B cell (primary cell): ENCODE measurements around the gene TGDS. TPM values are rescaled to one million over a fixed set of nuclear protein-coding genes. Genes with fewer than 3 reads are reported as not detected.

Experiments used
- ATAC-seq: fragments of 200-7000 bp; cut with Tn5 transposase; one replicate; pipeline ENCODE4 v1.10.0; 2021; ENCODE audit warnings: low read depth, mild to moderate bottlenecking, moderate number of reproducible peaks, moderate library complexity
- CTCF ChIA-PET: fragments of 350-600 bp; sonication (Branson Sonifier 250); formaldehyde crosslinking; loops from one replicate; lab custom pipeline; 2021; ENCODE audit warnings: antibody characterized with exemption, inconsistent platforms; lab: Charles Lee
- POLR2A ChIA-PET: fragments of 350-600 bp; sonication (Branson Sonifier 250); formaldehyde crosslinking; loops from one replicate; lab custom pipeline; 2021; ENCODE audit warnings: antibody characterized with exemption; lab: Charles Lee
- DNase-seq: peaks from one replicate; pipeline ENCODE4 v3.0.0; 2013
- H2AFZ ChIP-seq: 2 replicates; pipeline ENCODE4 v1.6.1; 2012; ENCODE audit warnings: mild to moderate bottlenecking, low read depth, low read length; ENCODE audit not compliant: insufficient read depth, poor library complexity, severe bottlenecking
- H3K27ac ChIP-seq, 2 donors: 1 replicate in 1 of 2; 2 replicates in 1 of 2; pipeline ENCODE4 v1.5.1; 2012 to 2013; ENCODE audit warnings: low read length in 2 of 2, mild to moderate bottlenecking in 2 of 2, moderate library complexity in 1 of 2
- H3K27me3 ChIP-seq, 4 experiments: fragments of 200-600 bp in 1 of 4; sonication (generic) in 1 of 4; replicated peaks in 1 of 4; 1 replicate in 2 of 4; 2 replicates in 2 of 4; pipeline versions ENCODE4 v1.6.1 to v1.7.0; 2013 to 2016; ENCODE audit warnings: low read length in 3 of 4, mild to moderate bottlenecking in 2 of 4, mixed read lengths in 1 of 4, moderate library complexity in 1 of 4; ENCODE audit not compliant: insufficient read depth in 4 of 4, control insufficient read depth in 3 of 4; ENCODE audit errors: control extremely low read depth in 1 of 4
- H3K36me3 ChIP-seq, 2 experiments: replicated peaks in 1 of 2; 1 replicate in 1 of 2; 2 replicates in 1 of 2; pipeline versions ENCODE4 v1.6.1 to v1.7.1; 2013; ENCODE audit warnings: low read length in 1 of 2; ENCODE audit not compliant: insufficient read depth in 2 of 2, control insufficient read depth in 1 of 2; ENCODE audit errors: control extremely low read depth in 1 of 2, extremely low read depth in 1 of 2
- H3K4me1 ChIP-seq, 2 donors: fragments of 200-600 bp in 1 of 2; sonication (generic) in 1 of 2; 1 replicate in 1 of 2; 2 replicates in 1 of 2; pipeline versions ENCODE4 v1.5.1 to v1.6.1; 2013 to 2017; ENCODE audit warnings: low read length in 2 of 2; ENCODE audit not compliant: control insufficient read depth in 2 of 2, insufficient read depth in 2 of 2
- H3K4me2 ChIP-seq: replicated peaks from 2 replicates; pipeline ENCODE3; 2012; ENCODE audit warnings: mild to moderate bottlenecking, low read depth, low read length; ENCODE audit not compliant: poor library complexity, severe bottlenecking
- H3K4me3 ChIP-seq, 5 experiments: fragments of 200-600 bp in 1 of 5; sonication (generic) in 1 of 5; 1 replicate in 3 of 5; 2 replicates in 2 of 5; pipeline versions ENCODE4 v1.5.1 to v1.7.0; 2011 to 2016; ENCODE audit warnings: low read length in 4 of 5, mild to moderate bottlenecking in 4 of 5, low read depth in 2 of 5, control low read depth in 1 of 5, moderate library complexity in 1 of 5; ENCODE audit not compliant: insufficient read depth in 1 of 5; ENCODE audit errors: control extremely low read depth in 1 of 5, extremely low read depth in 1 of 5
- H3K79me2 ChIP-seq: fragments of 200-600 bp; sonication (generic); one replicate; pipeline ENCODE4 v1.6.0; 2016; ENCODE audit warnings: low read length; ENCODE audit not compliant: control insufficient read depth, insufficient read depth
- H3K9ac ChIP-seq: fragments of 200-600 bp; sonication (generic); 2 replicates; pipeline ENCODE4 v1.6.1; 2017; ENCODE audit warnings: mild to moderate bottlenecking, low read length, moderate library complexity
- H3K9me3 ChIP-seq, 3 donors: one replicate each; pipeline versions ENCODE4 v1.6.1 to v1.7.1; 2013; ENCODE audit warnings: low read length in 2 of 3; ENCODE audit not compliant: control insufficient read depth in 2 of 3, insufficient read depth in 1 of 3; ENCODE audit errors: control extremely low read depth in 1 of 3
- H4K20me1 ChIP-seq: 2 replicates; pipeline ENCODE4 v1.6.0; 2012; ENCODE audit warnings: mild to moderate bottlenecking, low read length; ENCODE audit not compliant: insufficient read depth, control insufficient read depth, poor library complexity, severe bottlenecking
- H3K27ac Mint-ChIP-seq: one replicate; pipeline ENCODE4 v1.8.0; 2021; ENCODE audit warnings: mixed read lengths
- H3K27me3 Mint-ChIP-seq: one replicate; pipeline ENCODE4 v1.8.0; 2021; ENCODE audit warnings: mixed read lengths
- H3K4me1 Mint-ChIP-seq: one replicate; pipeline ENCODE4 v1.8.0; 2021; ENCODE audit warnings: mixed read lengths
- H3K4me3 Mint-ChIP-seq: one replicate; pipeline ENCODE4 v1.8.0; 2021; ENCODE audit warnings: mixed read lengths
- H3K9me3 Mint-ChIP-seq: one replicate; pipeline ENCODE4 v1.8.0; 2022; ENCODE audit warnings: mixed read lengths; ENCODE audit not compliant: insufficient read depth
- CTCF ChIP-seq: fragments of 200-600 bp; IDR thresholded peaks from one replicate; pipeline ENCODE4 v1.8.0; 2022; ENCODE audit warnings: antibody characterized with exemption, mild to moderate bottlenecking
- EZH2 ChIP-seq: IDR thresholded peaks from 2 replicates; pipeline ENCODE4 v1.6.1; 2012; ENCODE audit warnings: borderline replicate concordance, low read depth, mild to moderate bottlenecking, moderate library complexity, low read length; ENCODE audit not compliant: insufficient read depth, poor library complexity, severe bottlenecking
- WGBS: methylation state at CpG from one replicate; pipeline ENCODE4 v1.1.5; 2013; ENCODE audit warnings: missing lambda C conversion rate; ENCODE audit not compliant: insufficient coverage; 5-methylcytosine and 5-hydroxymethylcytosine counted together
- intact Hi-C: fragments of 100-400 bp; cut with micrococcal nuclease; formaldehyde crosslinking; loops from one replicate; pipeline ENCODE4 v1.10.0; 2022
- polyA plus RNA-seq: library from polyadenylated mRNA; depleted of rRNA; stranded (reverse); fragments of >200 nt; gene quantifications from 2 replicates; pipeline ENCODE4 v1.2.3, GENCODE V29; 2012
- total RNA-seq, 2 donors: library from RNA; stranded (reverse); fragments of 120-200 nt in 1 of 2; gene quantifications; 1 replicate in 1 of 2; 2 replicates in 1 of 2; pipeline versions ENCODE4 v1.2.3 to v1.2.4, GENCODE V29; 2013 to 2022

The TGDS gene
- total and polyA plus RNA-seq, 2 donors (not counting 1 experiment from before 2014, with no cell fraction given), result 11.7 to 14.7 TPM

DNA sequence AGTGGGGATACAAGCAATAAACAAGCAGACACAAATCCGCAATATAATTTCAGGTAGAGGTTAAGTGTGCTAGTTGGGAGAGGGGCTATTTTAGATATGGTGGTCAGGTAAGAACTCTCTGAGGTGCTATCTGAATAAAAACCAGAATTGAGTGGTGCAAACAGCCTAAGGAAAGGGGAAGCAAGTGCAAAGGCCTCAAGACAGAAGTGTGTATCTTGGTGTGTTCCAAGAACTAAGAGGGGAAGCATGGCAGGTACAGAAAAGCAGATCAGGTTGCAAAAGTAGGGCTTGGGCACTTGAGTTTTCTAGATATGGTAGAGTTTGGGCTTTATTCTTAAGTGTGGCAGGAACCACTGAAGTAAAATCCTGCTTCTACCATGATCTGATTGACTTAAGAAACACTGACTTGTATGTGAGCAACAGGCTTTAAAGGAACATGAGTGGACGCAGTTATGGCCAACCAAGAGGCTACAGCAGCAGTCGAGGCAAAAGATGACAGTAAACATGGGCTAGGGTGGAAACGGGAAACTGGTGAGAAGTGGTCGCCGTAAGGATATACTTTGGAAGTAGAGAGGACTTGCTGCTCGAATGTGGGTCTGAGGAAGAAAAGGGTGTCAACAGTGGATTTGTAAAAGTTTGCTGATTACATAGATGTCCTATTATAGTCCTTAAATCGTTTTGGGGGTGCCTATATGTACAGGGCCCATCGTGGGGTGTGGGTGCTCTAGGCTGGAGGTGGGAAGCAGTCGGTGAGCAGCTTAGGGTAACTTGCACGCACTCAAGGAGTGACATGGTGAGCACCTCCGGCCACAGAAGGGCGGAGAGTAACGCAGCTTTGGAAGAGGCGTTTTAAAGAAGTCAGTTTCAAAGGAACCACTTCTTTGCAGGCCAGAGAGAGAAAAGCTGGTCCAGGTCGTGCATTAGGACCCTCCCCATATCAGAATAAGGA lies 677 bp downstream of the TGDS start:
- Histone ChIP-seq H3K27ac (peak overlapping the region; percentile 70 to 71), H3K36me3 (peaks cover 8 to 12% of the 10 kb centered on the region in 2 experiments), H3K4me1 (peaks cover 19 to 23% of the 10 kb centered on the region in 2 donors), H3K9ac (peak overlapping the region; percentile 81), H3K9me3 (no peaks in the 10 kb centered on the region), H4K20me1 (no peaks in the 10 kb centered on the region), H3K79me2 (peaks cover 35% of the 10 kb centered on the region), H2AFZ (peak overlapping the region; percentile 92), H3K27me3 (no peaks in the 10 kb centered on the region), H3K4me3 (peak overlapping the region; percentile 88 to 99 (median 98)), H3K4me2 (peak overlapping the region; percentile 71)
- no peak for TF ChIP-seq EZH2
- no peak for TF ChIP-seq CTCF
- Mint-ChIP-seq H3K27me3 (no peaks in the 10 kb centered on the region), H3K27ac (peak overlapping the region; percentile 90), H3K4me3 (peak overlapping the region; percentile 89), H3K4me1 (peaks cover 29% of the 10 kb centered on the region), H3K9me3 (peaks cover 2% of the 10 kb centered on the region)
- ATAC-seq (peak; percentile 26), DNase-seq (no peak)
- intact Hi-C loops, result no loop called here
- 3% methylated on average over 15 of the region's 16 CpGs for WGBS
- ChIA-PET POLR2A (interaction anchor here (0.6 to 2.2 kb wide), 2 partner anchors 46 to 139 kb away, joined by 3 to 32 read pairs; no protein-coding TSS in a partner anchor), CTCF (interaction anchor here (0.9 to 1.7 kb wide), 4 partner anchors 10 to 46 kb away, joined by 5 to 10 read pairs (median 6); no protein-coding TSS in a partner anchor)

GRCh38 chr13:94590744-94591143 lies 5.2 kb downstream of the TGDS start:
- Mint-ChIP-seq H3K9me3 (no peaks in the 10 kb centered on the region), H3K4me1 (peaks cover 26% of the 10 kb centered on the region), H3K27ac (no peak overlapping the region), H3K4me3 (no peak overlapping the region), H3K27me3 (no peaks in the 10 kb centered on the region)
- Histone ChIP-seq H3K27me3 (no peaks in the 10 kb centered on the region), H3K9ac (no peak overlapping the region), H3K27ac (no peak overlapping the region), H2AFZ (no peak overlapping the region), H4K20me1 (no peaks in the 10 kb centered on the region), H3K36me3 (peaks cover 11 to 18% of the 10 kb centered on the region in 2 experiments), H3K79me2 (peaks cover 36% of the 10 kb centered on the region), H3K4me2 (no peak overlapping the region), H3K4me1 (peaks cover 18 to 19% of the 10 kb centered on the region in 2 donors), H3K4me3 (no peak overlapping the region), H3K9me3 (no peaks in the 10 kb centered on the region)
- ChIA-PET CTCF (interaction anchor here (1.4 kb wide), 1 partner anchor 154 kb away, joined by 3 read pairs; no protein-coding TSS in a partner anchor), POLR2A (no interaction called here)
- WGBS, result 83% methylated on average over 1 of the region's 3 CpGs
- TF ChIP-seq EZH2, result no peak
- no peak for TF ChIP-seq CTCF
- ATAC-seq (no peak), DNase-seq (no peak)
- intact Hi-C loops, result no loop called here
